ENCODE results near the gene FANCC. TPM values are rescaled to one million over a fixed set of nuclear protein-coding genes. Genes with fewer than 3 reads are reported as not detected.

FANCC gene
- total and polyA plus RNA-seq, 2 of the 8 experiments (the other 6 are each of a cell fraction or from before 2014, with no cell fraction given), result 7.8 to 15.2 TPM

DNA sequence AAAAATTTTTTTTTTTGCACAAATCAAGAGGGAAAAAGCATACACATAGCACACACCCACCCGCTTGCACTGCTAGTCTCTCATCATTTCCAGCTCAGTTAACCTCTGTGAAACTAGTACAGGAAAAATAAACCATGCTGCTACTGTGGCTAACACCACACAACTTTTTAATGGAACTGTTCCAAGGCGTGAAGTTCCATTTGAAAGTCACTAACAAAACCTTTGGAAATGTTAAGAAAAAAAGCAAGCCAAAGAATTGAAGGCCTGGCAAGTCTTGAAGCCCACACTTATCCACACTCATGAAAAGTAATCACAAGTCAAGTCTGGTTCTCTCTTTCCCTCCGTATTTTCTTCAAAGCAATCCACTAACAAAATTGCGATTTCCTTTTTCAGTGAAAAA lies 116.3 kb downstream of the FANCC start:
- Histone ChIP-seq H2BK120ac (replicated peaks; ENCODE audit: low read depth, low read length) (no peak overlapping the region), H3K4me1 (replicated peaks in 1 of 4; ENCODE audit: control insufficient read depth in 3 of 4, insufficient read depth in 4 of 4, low read length in 3 of 4) (peaks cover 0 to 5% (median 2%) of the 10 kb centered on the region in 4 experiments; a peak in 2 of 7 replicates), H3K4ac (replicated peaks; ENCODE audit: insufficient read length, low read depth, low read length) (no peak overlapping the region), H4K8ac (ENCODE audit: extremely low read depth, insufficient read depth, low read length) (no peak overlapping the region), H2BK5ac (ENCODE audit: low read depth, low read length) (no peak overlapping the region), H3K79me2 (ENCODE audit: control insufficient read depth in 1 of 2, insufficient read depth in 2 of 2, low read length in 2 of 2) (no peaks in the 10 kb centered on the region), H3K79me1 (ENCODE audit: low read depth, low read length) (no peaks in the 10 kb centered on the region), H3K27me3 (replicated peaks in 1 of 4; ENCODE audit: control insufficient read depth in 3 of 4, extremely low read depth in 1 of 4, insufficient read depth in 3 of 4, low read length in 3 of 4) (no peaks in the 10 kb centered on the region), H3K9me3 (ENCODE audit: insufficient read depth in 2 of 2, low read depth in 1 of 2, low read length in 1 of 2) (no peaks in the 10 kb centered on the region), H3K4me3 (ENCODE audit: extremely low read depth in 1 of 4, insufficient read depth in 2 of 4, low read depth in 3 of 4, low read length in 4 of 4) (no peak overlapping the region), H3K14ac (ENCODE audit: insufficient read length) (no peak overlapping the region), H3K4me2 (ENCODE audit: insufficient read depth in 1 of 2, low read depth in 2 of 2, low read length in 2 of 2) (no peak overlapping the region), H3K9ac (replicated peaks in 1 of 4; ENCODE audit: extremely low read depth in 1 of 4, low read depth in 3 of 4, low read length in 3 of 4) (no peak overlapping the region), H2AFZ (ENCODE audit: low read length) (no peak overlapping the region), H3K23me2 (ENCODE audit: low read depth, low read length) (no peaks in the 10 kb centered on the region), H4K91ac (replicated peaks; ENCODE audit: insufficient read length, low read length) (no peak overlapping the region), H2BK12ac (ENCODE audit: low read depth, low read length) (no peak overlapping the region), H2AK5ac (ENCODE audit: low read depth, low read length) (no peak overlapping the region), H2BK15ac (ENCODE audit: low read length) (no peak overlapping the region), H2BK20ac (ENCODE audit: low read length) (no peak overlapping the region), H3K18ac (ENCODE audit: extremely low read depth, low read length) (no peak overlapping the region), H3K36me3 (ENCODE audit: control insufficient read depth in 2 of 4, insufficient read depth in 4 of 4, low read length in 3 of 4) (no peaks in the 10 kb centered on the region), H3K23ac (ENCODE audit: insufficient read length) (no peak overlapping the region), H4K5ac (ENCODE audit: insufficient read length, low read depth, low read length) (no peak overlapping the region), H4K20me1 (replicated peaks in 1 of 2; ENCODE audit: control insufficient read depth in 1 of 2, insufficient read depth in 2 of 2, low read length in 2 of 2) (no peaks in the 10 kb centered on the region), H3K56ac (replicated peaks; ENCODE audit: insufficient read length, low read depth, low read length) (no peak overlapping the region), H3K27ac (ENCODE audit: low read depth, low read length) (no peak overlapping the region)
- CTCF ChIA-PET (ENCODE audit: partially characterized antibody), result interaction anchor here (0.6 to 4.6 kb wide), 4 partner anchors 9 to 148 kb away, joined by 3 to 28 read pairs (median 6); no protein-coding TSS in a partner anchor
- DNase-seq (ENCODE audit: low read depth in 1 of 2, low spot score in 2 of 2) (no peak), FAIRE-seq (no peak)
- POLR2A ChIA-PET (ENCODE audit: partially characterized antibody), result interaction anchor here (0.8 to 1.1 kb wide), 2 partner anchors 8 to 647 kb away, joined by 3 to 4 read pairs; partner anchors contain the start of gene PCAT7
- WGBS, 2 experiments (ENCODE audit: extremely low coverage in 1 of 2, insufficient coverage in 1 of 2, insufficient read length in 1 of 2, insufficient replicate concordance in 2 of 2, low coverage in 1 of 2, low lambda C conversion rate in 2 of 2, missing lambda C conversion rate in 1 of 2), result 87% methylated on average over 4 of the region's 4 CpGs; no CpG with 5 or more reads in 1 of the 2 experiments
- TF ChIP-seq NANOG (IDR thresholded peaks at IDR 0.05; ENCODE audit: insufficient read depth, low read depth, low read length, poor library complexity, severe bottlenecking), result no peak
- TF ChIP-seq YY1 (IDR thresholded peaks at IDR 0.05; ENCODE audit: low read depth, low read length), result no peak
- no peak for TF ChIP-seq SIX5 (IDR thresholded peaks at IDR 0.05; ENCODE audit: low read depth, low read length)
- no peak for TF ChIP-seq SAP30 (IDR thresholded peaks at IDR 0.05; ENCODE audit: insufficient read depth, insufficient replicate concordance, low read length)
- no peak for TF ChIP-seq SP4 (IDR thresholded peaks at IDR 0.05; ENCODE audit: low read length)
- no peak for TF ChIP-seq NRF1 (IDR thresholded peaks at IDR 0.05; ENCODE audit: low read depth, low read length)
- TF ChIP-seq KDM4A (IDR thresholded peaks at IDR 0.05; ENCODE audit: low read depth, low read length, severe bottlenecking), result no peak
- no peak for TF ChIP-seq TBP (IDR thresholded peaks at IDR 0.05; ENCODE audit: low read depth, low read length)
- TF ChIP-seq EP300 (IDR thresholded peaks at IDR 0.05; ENCODE audit: borderline replicate concordance in 1 of 2, low read depth in 2 of 2, low read length in 2 of 2), result no peak
- TF ChIP-seq CBX8 (IDR thresholded peaks at IDR 0.05; ENCODE audit: borderline replicate concordance, low read depth, low read length), result no peak
- no peak for TF ChIP-seq HDAC6 (IDR thresholded peaks at IDR 0.05; ENCODE audit: low read depth, low read length)
- no peak for TF ChIP-seq KDM5A (IDR thresholded peaks at IDR 0.05; ENCODE audit: low read length)
- no peak for TF ChIP-seq EGR1 (IDR thresholded peaks at IDR 0.05; ENCODE audit: borderline replicate concordance, low read depth, low read length)
- TF ChIP-seq POLR2AphosphoS5 (IDR thresholded peaks at IDR 0.05; ENCODE audit: low read depth, low read length), result no peak
- no peak for TF ChIP-seq SP2 (IDR thresholded peaks at IDR 0.05; ENCODE audit: low read length)
